Caco-2 (cell line): ENCODE results near the gene MORC2. TPM values are rescaled to one million over a fixed set of nuclear protein-coding genes. Genes with fewer than 3 reads are reported as not detected.

Source experiments
- BruUV-seq: library from RNA; stranded (reverse); fragments of 400-500 nt; replicated peaks from 2 replicates; lab custom pipeline; 2021; lab: Mats Ljungman, UMichigan
- CTCF ChIA-PET: fragments of 300-600 bp; sonication (Branson Sonifier 250); formaldehyde crosslinking; loops from one replicate; lab custom pipeline; 2022; ENCODE audit warnings: antibody characterized with exemption; lab: Charles Lee
- POLR2A ChIA-PET: fragments of 300-600 bp; sonication (Branson Sonifier 250); formaldehyde crosslinking; loops from one replicate; lab custom pipeline; 2022; ENCODE audit warnings: antibody characterized with exemption; lab: Charles Lee
- DNase-seq, 2 experiments: peaks; one replicate each; pipeline versions ENCODE4 v3.0.0 to v3.0.0-alpha.2; 2020 to 2022
- H3K27me3 ChIP-seq: replicated peaks from 2 replicates; pipeline ENCODE4 v1.6.0; 2011; ENCODE audit warnings: low read length; ENCODE audit not compliant: control insufficient read depth, insufficient read depth
- H3K36me3 ChIP-seq: 2 replicates; pipeline ENCODE4 v1.5.1; 2011; ENCODE audit warnings: low read length; ENCODE audit not compliant: control insufficient read depth, insufficient read depth
- H3K4me1 ChIP-seq: fragments of 250-450 bp; sonication (Bioruptor Pico); 2 replicates; pipeline ENCODE4 v1.5.1; 2020; ENCODE audit warnings: mild to moderate bottlenecking
- H3K4me3 ChIP-seq: 2 replicates; pipeline ENCODE4 v1.5.1; 2011; ENCODE audit warnings: low read depth, mild to moderate bottlenecking, control low read depth, low read length
- H3K9me3 ChIP-seq: fragments of 250-450 bp; sonication (Bioruptor Pico); 2 replicates; pipeline ENCODE4 v1.5.1; 2020; ENCODE audit warnings: mild to moderate bottlenecking, moderate library complexity
- H3K27ac Mint-ChIP-seq: one replicate; pipeline ENCODE4 v1.8.0; 2022; ENCODE audit warnings: mixed read lengths; ENCODE audit not compliant: unreplicated experiment
- H3K27me3 Mint-ChIP-seq: one replicate; pipeline ENCODE4 v1.8.0; 2022; ENCODE audit warnings: mixed read lengths; ENCODE audit not compliant: insufficient read depth, unreplicated experiment
- H3K36me3 Mint-ChIP-seq: one replicate; pipeline ENCODE4 v1.8.0; 2022; ENCODE audit warnings: mild to moderate bottlenecking, mixed read lengths; ENCODE audit not compliant: insufficient read depth, unreplicated experiment
- H3K4me1 Mint-ChIP-seq: one replicate; pipeline ENCODE4 v1.8.0; 2022; ENCODE audit warnings: low read depth, mixed read lengths; ENCODE audit not compliant: unreplicated experiment
- H3K4me3 Mint-ChIP-seq: one replicate; pipeline ENCODE4 v1.8.0; 2022; ENCODE audit warnings: mild to moderate bottlenecking, moderate library complexity, mixed read lengths; ENCODE audit not compliant: unreplicated experiment
- H3K9me3 Mint-ChIP-seq: one replicate; pipeline ENCODE4 v1.8.0; 2022; ENCODE audit warnings: mixed read lengths; ENCODE audit not compliant: unreplicated experiment
- CTCF ChIP-seq, 2 experiments: fragments of 200-600 bp in 1 of 2; IDR thresholded peaks; 1 replicate in 1 of 2; 2 replicates in 1 of 2; pipeline versions ENCODE4 v1.5.1 to v1.8.0; 2011 to 2022; ENCODE audit warnings: antibody characterized with exemption in 1 of 2, control low read depth in 1 of 2, inconsistent platforms in 1 of 2, low read depth in 1 of 2, low read length in 1 of 2, mild to moderate bottlenecking in 1 of 2, moderate library complexity in 1 of 2; ENCODE audit not compliant: insufficient read depth in 1 of 2, severe bottlenecking in 1 of 2, unreplicated experiment in 1 of 2
- intact Hi-C: fragments of 100-400 bp; cut with micrococcal nuclease; formaldehyde crosslinking; loops from one replicate; pipeline ENCODE4 v1.10.0; 2022; ENCODE audit not compliant: unreplicated experiment
- total RNA-seq: library from RNA; stranded (reverse); gene quantifications from 2 replicates; pipeline ENCODE4 v1.2.3, GENCODE V29; 2022

Gene MORC2
- total RNA-seq, 1 experiment from 2014 or later, result 49.9 TPM

- CTCF ChIA-PET, result interaction anchor here (0.6 kb wide), 1 partner anchor 132 kb away, joined by 3 read pairs; no protein-coding TSS in a partner anchor
- POLR2A ChIA-PET, result interaction anchor here (0.6 to 0.9 kb wide), 2 partner anchors 11 to 131 kb away, joined by 4 to 6 read pairs; partner anchors contain the start of gene SMTN
Measured at GRCh38 chr22:30949934-30950660, 18.5 kb downstream of the MORC2 start.

GRCh38 chr22:30948930-30949342 is 19.6 kb downstream of the MORC2 start:
- H3K4me1 Mint-ChIP-seq, result no peaks in the 10 kb centered on the region
- Histone ChIP-seq H3K4me1 (no peaks in the 10 kb centered on the region), H3K36me3 (peaks cover 12% of the 10 kb centered on the region), H3K4me3 (no peak overlapping the region), H3K27me3 (no peaks in the 10 kb centered on the region), H3K9me3 (no peaks in the 10 kb centered on the region)
- POLR2A ChIA-PET, result no interaction called here
- peaks cover 42% of the 10 kb centered on the region for H3K36me3 Mint-ChIP-seq
- H3K9me3 Mint-ChIP-seq, result no peaks in the 10 kb centered on the region
- CTCF ChIA-PET, result no interaction called here
- DNase-seq, result no peak
- H3K4me3 Mint-ChIP-seq, result no peak overlapping the region
- no peaks in the 10 kb centered on the region for H3K27me3 Mint-ChIP-seq
- TF ChIP-seq CTCF (IDR thresholded peaks at IDR 0.05; ENCODE audit: insufficient read depth in 1 of 2, low read depth in 1 of 2, low read length in 1 of 2, severe bottlenecking in 1 of 2, unreplicated experiment in 1 of 2), result no peak
- no peak overlapping the region for H3K27ac Mint-ChIP-seq
- no TSS peak for BruUV-seq
- intact Hi-C loops, result loop anchor here (1.0 kb wide), 1 partner anchor 200 kb away; no protein-coding TSS in a partner anchor

More at GRCh38 chr22:30949934-30950660, 18.5 kb downstream of the MORC2 start:
- Histone ChIP-seq H3K27me3 (no peaks in the 10 kb centered on the region), H3K4me3 (no peak overlapping the region), H3K9me3 (no peaks in the 10 kb centered on the region), H3K36me3 (peaks cover 11% of the 10 kb centered on the region), H3K4me1 (no peaks in the 10 kb centered on the region)
- Mint-ChIP-seq H3K36me3 (peaks cover 38% of the 10 kb centered on the region), H3K27me3 (no peaks in the 10 kb centered on the region), H3K4me3 (no peak overlapping the region), H3K9me3 (no peaks in the 10 kb centered on the region), H3K27ac (no peak overlapping the region), H3K4me1 (no peaks in the 10 kb centered on the region)
- intact Hi-C loops, result no loop called here
- no peak for TF ChIP-seq CTCF (IDR thresholded peaks at IDR 0.05; ENCODE audit: insufficient read depth in 1 of 2, low read depth in 1 of 2, low read length in 1 of 2, severe bottlenecking in 1 of 2, unreplicated experiment in 1 of 2)
- no TSS peak for BruUV-seq
- no peak for DNase-seq

GRCh38 chr22:30947816-30948454 is 20.6 kb downstream of the MORC2 start:
- Histone ChIP-seq H3K9me3 (no peaks in the 10 kb centered on the region), H3K4me1 (no peaks in the 10 kb centered on the region), H3K36me3 (peaks cover 11% of the 10 kb centered on the region), H3K4me3 (no peak overlapping the region), H3K27me3 (no peaks in the 10 kb centered on the region)
- intact Hi-C loops, result loop anchor here (1.0 kb wide), 1 partner anchor 201 kb away; no protein-coding TSS in a partner anchor
- ChIA-PET POLR2A (no interaction called here), CTCF (no interaction called here)
- Mint-ChIP-seq H3K36me3 (peaks cover 48% of the 10 kb centered on the region), H3K4me3 (no peak overlapping the region), H3K27me3 (no peaks in the 10 kb centered on the region), H3K27ac (no peak overlapping the region), H3K4me1 (no peaks in the 10 kb centered on the region), H3K9me3 (no peaks in the 10 kb centered on the region)
- no TSS peak for BruUV-seq
- TF ChIP-seq CTCF (IDR thresholded peaks at IDR 0.05; ENCODE audit: insufficient read depth in 1 of 2, low read depth in 1 of 2, low read length in 1 of 2, severe bottlenecking in 1 of 2, unreplicated experiment in 1 of 2), result peak; percentile 34 to 52
- DNase-seq, result peak in 1 of 2 experiments; percentile 20
